Keratinocyte (primary cell): ENCODE results near the gene TNFRSF19.

Source experiments
- EZH2 ChIP-seq: IDR thresholded peaks from one replicate; pipeline ENCODE4 v1.6.1; 2012; ENCODE audit warnings: inconsistent platforms, mild to moderate bottlenecking, low read length, moderate library complexity
- TF ChIP-seq, protein P1 (sequence below), 3 experiments: IDR thresholded peaks in 1 of 3; conservative IDR thresholded peaks in 1 of 3; optimal IDR thresholded peaks in 1 of 3; 2 replicates in 2 of 3; 3 replicates in 1 of 3; pipeline versions ENCODE3 to v1.5.1; 2011; ENCODE audit warnings: low read length in 3 of 3, mild to moderate bottlenecking in 3 of 3, moderate library complexity in 2 of 3, control low read depth in 1 of 3, inconsistent platforms in 1 of 3; ENCODE audit not compliant: insufficient read depth in 2 of 3; ENCODE audit errors: extremely low read depth in 1 of 3

DNA sequence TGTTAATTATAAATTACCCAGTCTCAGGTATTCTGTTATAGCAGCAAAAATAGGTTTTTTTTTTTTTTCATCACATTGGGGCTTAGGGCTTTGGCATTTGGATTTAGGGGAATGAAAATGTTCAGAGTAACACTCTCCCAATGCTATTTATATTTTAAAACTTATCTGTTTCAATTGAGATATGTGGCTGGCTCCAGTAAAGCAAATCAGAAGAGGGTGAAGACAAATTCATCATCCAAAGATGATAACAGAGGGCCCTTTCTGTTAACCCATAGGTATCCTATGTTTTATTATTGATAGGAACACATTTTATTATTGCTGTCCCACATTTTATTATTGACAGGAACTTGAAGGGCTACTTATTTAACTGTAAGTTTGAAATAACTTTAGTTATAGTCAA, 20.5 kb upstream of the TNFRSF19 start:
- TF ChIP-seq, protein P1, sequence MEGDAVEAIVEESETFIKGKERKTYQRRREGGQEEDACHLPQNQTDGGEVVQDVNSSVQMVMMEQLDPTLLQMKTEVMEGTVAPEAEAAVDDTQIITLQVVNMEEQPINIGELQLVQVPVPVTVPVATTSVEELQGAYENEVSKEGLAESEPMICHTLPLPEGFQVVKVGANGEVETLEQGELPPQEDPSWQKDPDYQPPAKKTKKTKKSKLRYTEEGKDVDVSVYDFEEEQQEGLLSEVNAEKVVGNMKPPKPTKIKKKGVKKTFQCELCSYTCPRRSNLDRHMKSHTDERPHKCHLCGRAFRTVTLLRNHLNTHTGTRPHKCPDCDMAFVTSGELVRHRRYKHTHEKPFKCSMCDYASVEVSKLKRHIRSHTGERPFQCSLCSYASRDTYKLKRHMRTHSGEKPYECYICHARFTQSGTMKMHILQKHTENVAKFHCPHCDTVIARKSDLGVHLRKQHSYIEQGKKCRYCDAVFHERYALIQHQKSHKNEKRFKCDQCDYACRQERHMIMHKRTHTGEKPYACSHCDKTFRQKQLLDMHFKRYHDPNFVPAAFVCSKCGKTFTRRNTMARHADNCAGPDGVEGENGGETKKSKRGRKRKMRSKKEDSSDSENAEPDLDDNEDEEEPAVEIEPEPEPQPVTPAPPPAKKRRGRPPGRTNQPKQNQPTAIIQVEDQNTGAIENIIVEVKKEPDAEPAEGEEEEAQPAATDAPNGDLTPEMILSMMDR (optimal IDR thresholded peaks at IDR 0.05 in 1 of 3, IDR thresholded peaks at IDR 0.05 in 1 of 3, conservative IDR thresholded peaks at IDR 0.05 in 1 of 3; ENCODE audit: extremely low read depth in 1 of 3, insufficient read depth in 2 of 3, low read length in 3 of 3), result no peak
- no peak for TF ChIP-seq EZH2
